Measurements from ENCODE around the gene LRRC32. TPM values are rescaled to one million over a fixed set of nuclear protein-coding genes. Genes with fewer than 3 reads are reported as not detected.
A peak's percentile ranks its signal among the peaks of the same experiment; 100 is the strongest.

Gene LRRC32
- total and polyA plus RNA-seq, 7 donors: 0.69 to 30.7 (median 10.9) TPM

DNA sequence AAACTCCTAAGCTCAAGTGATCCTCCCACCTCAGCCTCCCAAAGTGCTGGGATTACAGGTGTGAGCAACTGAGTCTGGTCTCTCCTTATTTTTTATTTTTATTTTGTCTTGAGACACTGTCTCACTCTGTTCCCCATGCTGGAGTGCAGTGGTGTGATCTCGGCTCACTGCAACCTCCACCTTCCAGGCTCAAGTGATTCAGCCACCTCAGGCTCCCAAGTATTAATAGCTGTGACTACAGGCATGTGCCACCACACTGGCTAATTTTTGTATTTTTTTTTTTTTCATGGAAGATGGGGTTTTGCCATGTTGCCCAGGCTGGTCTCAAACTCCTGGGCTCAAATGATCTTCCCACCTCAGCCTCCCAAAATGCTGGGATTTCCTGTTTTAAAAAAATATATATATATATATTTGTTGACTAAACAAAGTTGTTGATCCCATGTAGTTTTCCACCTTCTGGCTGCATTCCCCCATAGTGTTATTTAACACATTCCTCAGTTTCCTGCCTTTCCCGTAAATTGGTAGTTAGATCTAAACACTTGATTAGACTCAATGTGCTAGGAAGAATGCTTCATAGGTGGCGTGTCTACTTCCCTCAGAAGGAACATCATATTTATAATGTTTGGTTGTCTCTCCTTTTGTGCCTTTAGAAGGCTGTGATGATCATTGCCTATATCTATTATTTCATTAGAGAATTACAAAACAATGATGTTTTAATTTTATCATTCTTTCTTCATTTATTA is 38.8 kb downstream of the LRRC32 start:
- peak overlapping the region; percentile 69 to 77 (median 73) for H3K27ac ChIP-seq
- peak; percentile 18 for DNase-seq

DNA sequence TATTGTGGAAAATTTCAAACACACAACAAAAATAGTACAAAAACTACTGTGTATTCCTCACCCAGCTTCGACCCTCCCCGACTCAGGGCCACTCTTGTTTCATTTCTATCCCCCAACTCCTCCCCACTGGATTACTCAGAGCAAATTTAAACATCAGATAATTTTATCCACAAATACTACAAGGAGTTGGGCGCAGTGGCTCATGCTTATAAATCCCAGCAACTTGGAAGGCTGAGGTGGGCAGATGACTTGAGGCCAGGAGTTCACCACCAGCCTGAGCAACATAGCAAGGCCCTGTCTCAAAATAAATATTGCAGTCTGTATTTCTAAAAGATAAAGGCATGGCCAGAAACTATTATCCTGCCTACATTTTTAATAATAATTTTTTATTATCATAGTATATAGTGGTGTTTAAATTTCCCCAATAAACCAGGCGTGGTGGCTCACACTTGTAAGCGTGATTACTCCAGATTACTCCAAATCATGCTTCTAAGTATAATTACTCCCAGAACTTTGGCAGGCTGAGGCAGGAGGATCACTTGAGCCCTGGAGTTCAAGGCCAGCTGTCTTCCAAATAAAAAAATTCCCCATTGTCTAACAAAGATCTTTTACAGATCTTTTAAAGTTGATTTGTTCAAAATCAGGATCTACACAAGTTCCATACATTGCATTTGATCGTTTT is 39.8 kb downstream of the LRRC32 start:
- WGBS, 2 donors: 43 to 57% methylated on average over 6 of the region's 6 CpGs
- DNase-seq: peak; percentile 34
- H3K9me3 ChIP-seq: peaks cover 0 to 2% (median 0%) of the 10 kb centered on the region in 4 donors
- peaks cover 0 to 27% (median 22%) of the 10 kb centered on the region in 4 donors for H3K4me1 ChIP-seq
- intact Hi-C loops (cut with DNase I): no loop called here
- no peak for TF ChIP-seq POLR2AphosphoS5 (IDR thresholded peaks at IDR 0.05)
- TF ChIP-seq EP300 (IDR thresholded peaks at IDR 0.05): no peak
- TF ChIP-seq POLR2A (IDR thresholded peaks at IDR 0.05): no peak
- TF ChIP-seq, protein P1, sequence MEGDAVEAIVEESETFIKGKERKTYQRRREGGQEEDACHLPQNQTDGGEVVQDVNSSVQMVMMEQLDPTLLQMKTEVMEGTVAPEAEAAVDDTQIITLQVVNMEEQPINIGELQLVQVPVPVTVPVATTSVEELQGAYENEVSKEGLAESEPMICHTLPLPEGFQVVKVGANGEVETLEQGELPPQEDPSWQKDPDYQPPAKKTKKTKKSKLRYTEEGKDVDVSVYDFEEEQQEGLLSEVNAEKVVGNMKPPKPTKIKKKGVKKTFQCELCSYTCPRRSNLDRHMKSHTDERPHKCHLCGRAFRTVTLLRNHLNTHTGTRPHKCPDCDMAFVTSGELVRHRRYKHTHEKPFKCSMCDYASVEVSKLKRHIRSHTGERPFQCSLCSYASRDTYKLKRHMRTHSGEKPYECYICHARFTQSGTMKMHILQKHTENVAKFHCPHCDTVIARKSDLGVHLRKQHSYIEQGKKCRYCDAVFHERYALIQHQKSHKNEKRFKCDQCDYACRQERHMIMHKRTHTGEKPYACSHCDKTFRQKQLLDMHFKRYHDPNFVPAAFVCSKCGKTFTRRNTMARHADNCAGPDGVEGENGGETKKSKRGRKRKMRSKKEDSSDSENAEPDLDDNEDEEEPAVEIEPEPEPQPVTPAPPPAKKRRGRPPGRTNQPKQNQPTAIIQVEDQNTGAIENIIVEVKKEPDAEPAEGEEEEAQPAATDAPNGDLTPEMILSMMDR (IDR thresholded peaks at IDR 0.05): no peak
- no peaks in the 10 kb centered on the region for H3K36me3 ChIP-seq
- H3K4me3 ChIP-seq: peak overlapping the region in 1 of 4 donors; percentile 13
- H3K27me3 ChIP-seq: no peaks in the 10 kb centered on the region
- peak overlapping the region; percentile 69 to 77 (median 73) for H3K27ac ChIP-seq

More for the DNA sequence above, 38.8 kb downstream of the LRRC32 start:
- Histone ChIP-seq H3K9me3 (no peaks in the 10 kb centered on the region), H3K4me1 (peaks cover 0 to 27% (median 22%) of the 10 kb centered on the region in 4 donors), H3K4me3 (no peak overlapping the region), H3K27me3 (no peaks in the 10 kb centered on the region), H3K36me3 (no peaks in the 10 kb centered on the region)
- TF ChIP-seq, protein P1 (IDR thresholded peaks at IDR 0.05): no peak
- no peak for TF ChIP-seq POLR2A (IDR thresholded peaks at IDR 0.05)
- no peak for TF ChIP-seq EP300 (IDR thresholded peaks at IDR 0.05)
- TF ChIP-seq POLR2AphosphoS5 (IDR thresholded peaks at IDR 0.05): no peak
- 91 to 96% methylated on average over 3 of the region's 3 CpGs for WGBS, 2 donors
- intact Hi-C loops (cut with DNase I): no loop called here

DNA sequence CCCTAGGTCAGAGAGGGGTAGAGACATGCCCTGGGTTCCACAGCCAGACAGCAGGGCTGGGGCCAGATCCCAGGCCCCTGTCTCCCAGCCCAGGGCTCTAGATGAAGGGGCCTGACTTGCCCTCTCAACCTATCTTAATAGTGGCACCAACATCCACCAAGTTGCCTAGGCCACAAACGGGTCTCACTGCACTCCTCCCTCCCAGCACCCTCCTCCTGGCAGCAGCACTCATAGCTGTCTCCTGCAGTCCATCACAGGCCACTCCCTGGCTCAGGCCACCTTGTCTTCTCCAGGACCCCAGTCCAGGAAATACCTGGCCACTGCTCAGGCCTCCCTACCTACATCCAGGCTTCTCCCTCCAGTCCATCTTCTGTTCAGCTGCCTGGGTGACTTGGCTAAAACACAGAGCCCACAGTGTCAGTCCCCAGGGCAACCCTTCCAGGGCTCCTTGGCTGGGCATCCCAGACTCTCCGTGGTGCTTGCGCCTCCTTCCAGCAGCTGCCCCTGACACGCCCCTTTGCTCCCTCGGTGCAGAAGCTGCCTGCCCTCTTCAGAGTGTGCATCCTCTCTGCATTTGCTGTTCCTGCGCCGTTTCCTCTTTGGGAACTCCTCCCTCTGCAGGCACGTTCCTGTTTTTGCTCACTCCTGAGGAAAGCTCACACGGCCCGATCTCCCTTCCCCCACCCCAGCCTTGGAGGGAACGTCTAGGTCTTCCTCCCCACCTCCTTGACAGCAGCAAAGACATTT is 40.5 kb downstream of the LRRC32 start:
- WGBS, 2 donors: 12 to 17% methylated on average over 11 of the region's 11 CpGs
- peak; percentile 89 for DNase-seq
- peaks cover 0 to 4% (median 0%) of the 10 kb centered on the region in 4 donors for H3K9me3 ChIP-seq
- no peaks in the 10 kb centered on the region for H3K27me3 ChIP-seq
- TF ChIP-seq EP300 (IDR thresholded peaks at IDR 0.05) (peak in 2 of 4 donors; percentile 26), POLR2AphosphoS5 (IDR thresholded peaks at IDR 0.05) (peak; percentile 25 to 76 (median 36)), POLR2A (IDR thresholded peaks at IDR 0.05) (no peak)
- TF ChIP-seq, protein P1 (IDR thresholded peaks at IDR 0.05): no peak
- H3K36me3 ChIP-seq: no peaks in the 10 kb centered on the region
- H3K27ac ChIP-seq: peak overlapping the region; percentile 69 to 77 (median 73)
- intact Hi-C loops (cut with DNase I): no loop called here
- peaks cover 0 to 27% (median 22%) of the 10 kb centered on the region in 4 donors for H3K4me1 ChIP-seq
- peak overlapping the region in 1 of 4 donors; percentile 13 for H3K4me3 ChIP-seq

DNA sequence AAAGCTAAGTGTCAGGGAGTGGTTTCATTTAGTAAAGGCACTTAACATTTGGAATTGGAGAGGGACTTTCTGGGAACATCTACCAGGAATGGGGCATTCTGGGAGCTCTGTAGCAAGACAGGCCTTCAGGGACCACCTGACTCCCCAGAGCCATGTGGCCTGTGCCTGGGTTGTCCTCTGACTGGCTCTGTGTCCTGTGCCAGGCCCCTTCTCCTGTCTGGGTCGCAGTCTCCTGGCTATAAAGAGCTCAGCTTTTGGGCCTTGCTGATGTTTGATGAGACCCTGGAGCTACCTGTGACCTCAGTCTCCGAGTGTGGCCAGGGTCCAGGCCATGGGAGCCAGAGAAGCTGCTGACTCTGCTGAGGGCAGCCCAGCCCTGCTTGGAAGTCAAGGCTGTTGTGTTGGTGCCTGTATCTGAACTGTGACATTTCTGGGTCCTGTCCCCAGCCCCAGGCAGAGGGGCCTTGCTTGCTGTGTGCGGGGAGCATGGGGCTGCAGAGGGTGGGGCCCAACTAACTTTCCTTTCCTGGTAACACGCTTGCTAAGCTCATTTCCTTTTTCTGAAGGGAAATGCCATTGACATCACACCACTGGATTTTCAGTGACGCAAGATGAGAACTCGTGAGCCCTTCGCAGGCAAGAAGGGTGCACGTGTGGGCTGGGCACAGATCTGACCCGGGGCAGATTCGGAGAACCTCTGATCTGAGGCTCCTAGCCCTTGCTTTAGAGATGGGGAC is 41.3 kb downstream of the LRRC32 start:
- 69 to 82% methylated on average over 10 of the region's 10 CpGs for WGBS, 2 donors
- intact Hi-C loops (cut with DNase I): no loop called here
- Histone ChIP-seq H3K27ac (peak overlapping the region; percentile 69 to 77 (median 73)), H3K36me3 (no peaks in the 10 kb centered on the region), H3K27me3 (no peaks in the 10 kb centered on the region), H3K9me3 (peaks cover 0 to 4% (median 0%) of the 10 kb centered on the region in 4 donors), H3K4me1 (peaks cover 0 to 27% (median 22%) of the 10 kb centered on the region in 4 donors), H3K4me3 (no peak overlapping the region)
- peak; percentile 80 for DNase-seq
- peak; percentile 32 to 73 (median 46) for TF ChIP-seq POLR2AphosphoS5 (IDR thresholded peaks at IDR 0.05)
- TF ChIP-seq, protein P1 (IDR thresholded peaks at IDR 0.05): no peak
- TF ChIP-seq EP300 (IDR thresholded peaks at IDR 0.05): peak in 2 of 4 donors; percentile 68 to 83

All from sigmoid colon (tissue), 7 donors.